Osteocyte (in vitro differentiated cells): ENCODE measurements around the gene SLC16A12. TPM values are rescaled to one million over a fixed set of nuclear protein-coding genes. Genes with fewer than 3 reads are reported as not detected.
A peak's percentile ranks its signal among the peaks of the same experiment; 100 is the strongest.

Experiments used
- DNase-seq: peaks from one replicate; pipeline ENCODE4 v3.0.0; 2021; ENCODE audit warnings: mixed read lengths; ENCODE audit not compliant: unreplicated experiment; ENCODE audit errors: extremely low spot score
- H3K27ac Mint-ChIP-seq: one replicate; pipeline ENCODE4 v1.8.0; 2021; ENCODE audit warnings: mild to moderate bottlenecking, mixed read lengths; ENCODE audit not compliant: unreplicated experiment
- H3K27me3 Mint-ChIP-seq: one replicate; pipeline ENCODE4 v1.8.0; 2021; ENCODE audit warnings: mixed read lengths; ENCODE audit not compliant: unreplicated experiment
- H3K36me3 Mint-ChIP-seq: one replicate; pipeline ENCODE4 v1.8.0; 2021; ENCODE audit warnings: mixed read lengths; ENCODE audit not compliant: unreplicated experiment
- H3K4me1 Mint-ChIP-seq: one replicate; pipeline ENCODE4 v1.8.0; 2021; ENCODE audit warnings: mixed read lengths; ENCODE audit not compliant: unreplicated experiment
- H3K4me3 Mint-ChIP-seq: one replicate; pipeline ENCODE4 v1.8.0; 2021; ENCODE audit warnings: mild to moderate bottlenecking, moderate library complexity, mixed read lengths; ENCODE audit not compliant: unreplicated experiment
- H3K9me3 Mint-ChIP-seq: one replicate; pipeline ENCODE4 v1.8.0; 2021; ENCODE audit warnings: mixed read lengths; ENCODE audit not compliant: unreplicated experiment
- CTCF ChIP-seq: fragments of 200-600 bp; sonication (generic); IDR thresholded peaks from 2 replicates; pipeline ENCODE4 v1.5.0; 2021; ENCODE audit warnings: antibody characterized with exemption, mild to moderate bottlenecking, moderate library complexity
- total RNA-seq: library from RNA; stranded (reverse); gene quantifications from 2 replicates; pipeline ENCODE4 v1.2.1, GENCODE V29; 2021

SLC16A12 gene
- total RNA-seq, 1 donor from 2014 or later, result 8.4 TPM

GRCh38 chr10:89390476-89391225 lies 144.7 kb downstream of the SLC16A12 start:
- H3K27me3 Mint-ChIP-seq, result no peaks in the 10 kb centered on the region
- H3K4me3 Mint-ChIP-seq, result no peak overlapping the region
- H3K36me3 Mint-ChIP-seq, result peaks cover 3% of the 10 kb centered on the region
- no peaks in the 10 kb centered on the region for H3K9me3 Mint-ChIP-seq
- H3K4me1 Mint-ChIP-seq, result peaks cover 33% of the 10 kb centered on the region
- TF ChIP-seq CTCF, result no peak
- no peak for DNase-seq
- no peak overlapping the region for H3K27ac Mint-ChIP-seq

GRCh38 chr10:89389254-89389653 lies 146.1 kb downstream of the SLC16A12 start:
- peaks cover 28% of the 10 kb centered on the region for H3K4me1 Mint-ChIP-seq
- H3K27me3 Mint-ChIP-seq, result no peaks in the 10 kb centered on the region
- no peaks in the 10 kb centered on the region for H3K36me3 Mint-ChIP-seq
- no peak for DNase-seq
- no peak overlapping the region for H3K27ac Mint-ChIP-seq
- no peaks in the 10 kb centered on the region for H3K9me3 Mint-ChIP-seq
- H3K4me3 Mint-ChIP-seq, result no peak overlapping the region
- TF ChIP-seq CTCF, result peak; percentile 63

- Mint-ChIP-seq H3K36me3 (no peaks in the 10 kb centered on the region), H3K27ac (no peak overlapping the region), H3K9me3 (no peaks in the 10 kb centered on the region), H3K27me3 (no peaks in the 10 kb centered on the region), H3K4me1 (peaks cover 24% of the 10 kb centered on the region), H3K4me3 (no peak overlapping the region)
- TF ChIP-seq CTCF, result no peak
- no peak for DNase-seq
Measured at GRCh38 chr10:89388806-89389205, 146.6 kb downstream of the SLC16A12 start.

GRCh38 chr10:89384474-89385340 lies 150.7 kb downstream of the SLC16A12 start:
- H3K36me3 Mint-ChIP-seq, result no peaks in the 10 kb centered on the region
- no peak for TF ChIP-seq CTCF
- no peaks in the 10 kb centered on the region for H3K4me1 Mint-ChIP-seq
- H3K27ac Mint-ChIP-seq, result no peak overlapping the region
- no peaks in the 10 kb centered on the region for H3K27me3 Mint-ChIP-seq
- H3K9me3 Mint-ChIP-seq, result no peaks in the 10 kb centered on the region
- DNase-seq, result no peak
- H3K4me3 Mint-ChIP-seq, result no peak overlapping the region

- H3K9me3 Mint-ChIP-seq, result no peaks in the 10 kb centered on the region
- no peak for TF ChIP-seq CTCF
- no peaks in the 10 kb centered on the region for H3K36me3 Mint-ChIP-seq
- H3K27ac Mint-ChIP-seq, result no peak overlapping the region
- H3K4me1 Mint-ChIP-seq, result peaks cover 9% of the 10 kb centered on the region
- no peak for DNase-seq
- no peaks in the 10 kb centered on the region for H3K27me3 Mint-ChIP-seq
- H3K4me3 Mint-ChIP-seq, result no peak overlapping the region
Measured at GRCh38 chr10:89382757-89383156, 152.6 kb downstream of the SLC16A12 start.
